ENCODE data around the gene NCAPG2.

DNA sequence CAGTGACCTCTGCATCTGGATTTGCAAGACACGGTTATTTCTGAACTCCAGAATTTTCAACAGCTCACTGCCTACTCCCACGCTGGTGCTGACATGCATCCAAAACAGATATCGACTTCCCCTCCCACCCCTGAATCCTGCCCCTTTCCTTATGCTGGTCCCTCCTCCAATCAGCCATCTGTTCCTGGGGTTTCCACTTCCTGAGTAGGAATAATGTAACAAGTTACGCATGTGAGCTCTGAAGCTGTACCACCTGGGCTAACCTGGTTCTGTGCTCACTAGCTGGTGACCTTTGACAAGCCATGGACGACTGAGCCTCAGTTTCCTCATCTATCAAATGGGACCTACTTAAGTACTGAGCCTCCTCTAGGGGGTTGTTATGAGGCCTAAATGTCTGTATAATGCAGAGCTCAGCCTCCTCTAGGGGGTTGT, 1.7 kb upstream of the NCAPG2 start:
- TF ChIP-seq, protein P1, sequence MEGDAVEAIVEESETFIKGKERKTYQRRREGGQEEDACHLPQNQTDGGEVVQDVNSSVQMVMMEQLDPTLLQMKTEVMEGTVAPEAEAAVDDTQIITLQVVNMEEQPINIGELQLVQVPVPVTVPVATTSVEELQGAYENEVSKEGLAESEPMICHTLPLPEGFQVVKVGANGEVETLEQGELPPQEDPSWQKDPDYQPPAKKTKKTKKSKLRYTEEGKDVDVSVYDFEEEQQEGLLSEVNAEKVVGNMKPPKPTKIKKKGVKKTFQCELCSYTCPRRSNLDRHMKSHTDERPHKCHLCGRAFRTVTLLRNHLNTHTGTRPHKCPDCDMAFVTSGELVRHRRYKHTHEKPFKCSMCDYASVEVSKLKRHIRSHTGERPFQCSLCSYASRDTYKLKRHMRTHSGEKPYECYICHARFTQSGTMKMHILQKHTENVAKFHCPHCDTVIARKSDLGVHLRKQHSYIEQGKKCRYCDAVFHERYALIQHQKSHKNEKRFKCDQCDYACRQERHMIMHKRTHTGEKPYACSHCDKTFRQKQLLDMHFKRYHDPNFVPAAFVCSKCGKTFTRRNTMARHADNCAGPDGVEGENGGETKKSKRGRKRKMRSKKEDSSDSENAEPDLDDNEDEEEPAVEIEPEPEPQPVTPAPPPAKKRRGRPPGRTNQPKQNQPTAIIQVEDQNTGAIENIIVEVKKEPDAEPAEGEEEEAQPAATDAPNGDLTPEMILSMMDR (IDR thresholded peaks at IDR 0.05) = no peak
- no peak for TF ChIP-seq ATF3 (CRISPR knock-in tag; conservative IDR thresholded peaks at IDR 0.05)
- TF ChIP-seq ZNF263 (CRISPR knock-in tag; IDR thresholded peaks at IDR 0.05; ENCODE audit: low read depth) = no peak
- TF ChIP-seq, protein P2, sequence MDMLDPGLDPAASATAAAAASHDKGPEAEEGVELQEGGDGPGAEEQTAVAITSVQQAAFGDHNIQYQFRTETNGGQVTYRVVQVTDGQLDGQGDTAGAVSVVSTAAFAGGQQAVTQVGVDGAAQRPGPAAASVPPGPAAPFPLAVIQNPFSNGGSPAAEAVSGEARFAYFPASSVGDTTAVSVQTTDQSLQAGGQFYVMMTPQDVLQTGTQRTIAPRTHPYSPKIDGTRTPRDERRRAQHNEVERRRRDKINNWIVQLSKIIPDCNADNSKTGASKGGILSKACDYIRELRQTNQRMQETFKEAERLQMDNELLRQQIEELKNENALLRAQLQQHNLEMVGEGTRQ (CRISPR knock-in tag; IDR thresholded peaks at IDR 0.05) = no peak

Measured in WTC11 (cell line).